K562 (cell line): ENCODE measurements around the gene RABL2B. TPM values are rescaled to one million over a fixed set of nuclear protein-coding genes. Genes with fewer than 3 reads are reported as not detected.

Experiments
- ATAC-seq: fragments of 200-7000 bp; cut with Tn5 transposase; 3 replicates; pipeline ENCODE4 v1.9.1; 2020; ENCODE audit warnings: moderate library complexity
- BruUV-seq: library from RNA; stranded (reverse); fragments of 400-500 nt; replicated peaks from 2 replicates; lab custom pipeline; 2021; lab: Mats Ljungman, UMichigan
- CTCF ChIA-PET: fragments of 300-600 bp; formaldehyde crosslinking; extraction: SDS; loops from one replicate; lab custom pipeline; 2021; ENCODE audit warnings: low intra/inter-chr PET ratio; lab: Yijun Ruan, JAX
- POLR2A ChIA-PET: fragments of 300-600, 350-650 bp; sonication (Branson Sonifier 250); formaldehyde crosslinking; extraction: SDS; loops from one replicate; lab custom pipeline; 2021; ENCODE audit warnings: antibody characterized with exemption, inconsistent platforms; lab: Yijun Ruan, JAX
- DNase-seq, 4 experiments: peaks; one replicate each; pipeline versions ENCODE4 v3.0.0 to v3.0.0-alpha.2; 2011 to 2018; ENCODE audit warnings: low spot score in 3 of 4, mixed read lengths in 3 of 4; ENCODE audit errors: extremely low read depth in 1 of 4
- FAIRE-seq: peaks from 2 replicates; lab custom pipeline; 2011; peaks lifted over from hg19 to GRCh38; lab: Jason Lieb, UNC
- H2AFZ ChIP-seq: 2 replicates; pipeline ENCODE4 v1.6.0; 2011; ENCODE audit warnings: low read depth, low read length, control low read depth, inconsistent platforms
- H3K27ac ChIP-seq: fragments of 200-600 bp; 3 replicates; pipeline ENCODE4 v1.8.0; 2011; ENCODE audit warnings: low read depth, mild to moderate bottlenecking, control low read depth, inconsistent platforms, low read length, moderate library complexity, mixed read lengths; ENCODE audit errors: extremely low read depth
- H3K27me3 ChIP-seq, 2 experiments: fragments of 300-600 bp in 1 of 2; 2 replicates in 1 of 2; 3 replicates in 1 of 2; pipeline versions ENCODE4 v1.6.0 to v1.8.0; 2011; ENCODE audit warnings: inconsistent platforms in 2 of 2, low read length in 2 of 2, mild to moderate bottlenecking in 1 of 2, mixed read lengths in 1 of 2, moderate library complexity in 1 of 2; ENCODE audit not compliant: control insufficient read depth in 2 of 2, insufficient read depth in 2 of 2
- H3K36me3 ChIP-seq: fragments of 300-600 bp; 3 replicates; pipeline ENCODE4 v1.8.0; 2011; ENCODE audit warnings: mild to moderate bottlenecking, low read length, inconsistent platforms; ENCODE audit not compliant: control insufficient read depth, insufficient read depth
- H3K4me1 ChIP-seq, 2 experiments: fragments of 200-600 bp in 1 of 2; replicated peaks in 1 of 2; 2 replicates in 1 of 2; 3 replicates in 1 of 2; pipeline versions ENCODE4 v1.5.1 to v1.8.0; 2011; ENCODE audit warnings: inconsistent platforms in 2 of 2, low read length in 2 of 2, mild to moderate bottlenecking in 1 of 2, mixed read lengths in 1 of 2, moderate library complexity in 1 of 2; ENCODE audit not compliant: control insufficient read depth in 2 of 2, insufficient read depth in 2 of 2
- H3K4me2 ChIP-seq: 2 replicates; pipeline ENCODE4 v1.6.1; 2011; ENCODE audit warnings: low read length, control low read depth, inconsistent platforms, mixed read lengths; ENCODE audit not compliant: insufficient read depth
- H3K4me3 ChIP-seq: fragments of 200-600 bp; sonication (generic), shearing (Covaris generic); 2 replicates; pipeline ENCODE4 v1.5.1; 2016; ENCODE audit warnings: control low read depth, inconsistent platforms
- H3K79me2 ChIP-seq: fragments of 200-600 bp; 3 replicates; pipeline ENCODE4 v1.8.0; 2011; ENCODE audit warnings: low read length, inconsistent platforms; ENCODE audit not compliant: control insufficient read depth, insufficient read depth
- H3K9ac ChIP-seq, 2 experiments: 2 replicates each; pipeline versions ENCODE4 v1.6.0 to v1.6.1; 2011; ENCODE audit warnings: low read depth in 2 of 2, low read length in 2 of 2, control low read depth in 1 of 2, inconsistent platforms in 1 of 2, mild to moderate bottlenecking in 1 of 2, mixed read lengths in 1 of 2; ENCODE audit not compliant: insufficient read depth in 1 of 2
- H3K9me1 ChIP-seq: one replicate; pipeline ENCODE4 v1.6.0; 2011; ENCODE audit warnings: inconsistent platforms, mild to moderate bottlenecking, low read length, moderate library complexity; ENCODE audit not compliant: control insufficient read depth, insufficient read depth
- H3K9me3 ChIP-seq: replicated peaks from 2 replicates; pipeline ENCODE4 v1.5.1; 2011; ENCODE audit warnings: low read depth, low read length, inconsistent platforms; ENCODE audit not compliant: control insufficient read depth, insufficient read depth
- H4K20me1 ChIP-seq: replicated peaks from 2 replicates; pipeline ENCODE4 v1.6.1; 2011; ENCODE audit warnings: low read length, inconsistent platforms, mixed read lengths; ENCODE audit not compliant: control insufficient read depth, insufficient read depth
- CXXC5 ChIP-seq: fragments of 250-450 bp; sonication (Bioruptor Pico); IDR thresholded peaks from 2 replicates; pipeline ENCODE4 v1.8.0; 2022; ENCODE audit warnings: inconsistent platforms, mild to moderate bottlenecking, moderate library complexity
- DMBX1 ChIP-seq: fragments of 250-450 bp; sonication (Bioruptor Pico); IDR thresholded peaks from 2 replicates; pipeline ENCODE4 v1.8.0; 2022; ENCODE audit warnings: inconsistent platforms, mild to moderate bottlenecking, moderate library complexity, borderline replicate concordance
- E2F8 ChIP-seq: fragments of 450-650 bp; IDR thresholded peaks from 2 replicates; pipeline ENCODE4 v1.7.1; 2018; ENCODE audit warnings: mild to moderate bottlenecking, low read depth; ENCODE audit not compliant: partially characterized antibody
- HSF4 ChIP-seq: fragments of 250-450 bp; sonication (Bioruptor Pico); IDR thresholded peaks from 2 replicates; pipeline ENCODE4 v2.1.2; 2022; ENCODE audit warnings: mild to moderate bottlenecking, moderate library complexity, borderline replicate concordance
- MAFK ChIP-seq: IDR thresholded peaks from 2 replicates; pipeline ENCODE4 v1.6.1; 2011; ENCODE audit warnings: low read length, improper control_type of control experiment
- MNT ChIP-seq, 2 experiments: fragments of 450-650 bp; conservative IDR thresholded peaks; 2 replicates each; pipeline ENCODE4 v1.6.1; 2017; ENCODE audit warnings: mild to moderate bottlenecking in 2 of 2, moderate library complexity in 2 of 2
- NEUROD1 ChIP-seq: fragments of 150-350 bp; IDR thresholded peaks from 2 replicates; pipeline ENCODE4 v1.6.1; 2014; ENCODE audit warnings: borderline replicate concordance, low read length, low read depth; ENCODE audit not compliant: partially characterized antibody
- NR2F6 ChIP-seq: fragments of 450-650 bp; formaldehyde crosslinking; IDR thresholded peaks from 2 replicates; pipeline ENCODE4 v1.4.0; 2020; ENCODE audit warnings: mild to moderate bottlenecking
- SPI1 ChIP-seq: IDR thresholded peaks from 2 replicates; pipeline ENCODE4 v1.6.1; 2011; ENCODE audit warnings: low read depth, low read length, control low read depth, borderline replicate concordance
- TAF15 ChIP-seq: fragments of 200-400 bp; formaldehyde crosslinking; IDR thresholded peaks from 2 replicates; pipeline ENCODE4 v1.6.1; 2017; ENCODE audit warnings: mild to moderate bottlenecking, low read depth, low read length, moderate library complexity
- TBP ChIP-seq: optimal IDR thresholded peaks from 2 replicates; pipeline ENCODE3; 2011; ENCODE audit warnings: low read depth, low read length, improper control_type of control experiment
- ZBTB8A ChIP-seq: fragments of 450-650 bp; IDR thresholded peaks from 2 replicates; pipeline ENCODE4 v1.6.1; 2018; ENCODE audit warnings: mild to moderate bottlenecking, moderate library complexity; ENCODE audit not compliant: partially characterized antibody
- ZNF184 ChIP-seq: sonication (generic); formaldehyde crosslinking; IDR thresholded peaks from 2 replicates; pipeline ENCODE4 v1.5.0; 2020; ENCODE audit warnings: missing genetic modification reagents
- ZNF589 ChIP-seq: fragments of 200-800 bp; sonication (Bioruptor generic); IDR thresholded peaks from 2 replicates; pipeline ENCODE4 v1.6.1; 2016; ENCODE audit warnings: low read depth, missing genetic modification characterization, missing compliant biosample characterization
- WGBS: fragments of 100-300 bp; shearing (Covaris generic); methylation state at CpG from one replicate; pipeline ENCODE4 v1.1.6; 2016; ENCODE audit warnings: low coverage, mixed read lengths; ENCODE audit not compliant: insufficient coverage; ENCODE audit errors: missing lambda C conversion rate; 5-methylcytosine and 5-hydroxymethylcytosine counted together
- in situ Hi-C: fragments of 300-500 bp; cut with MboI; formaldehyde crosslinking; loops from 4 replicates; pipeline ENCODE4 v1.15.0; 2018; ENCODE audit warnings: inconsistent platforms, mixed read lengths
- intact Hi-C: fragments of 100-400 bp; cut with micrococcal nuclease; formaldehyde crosslinking; loops from 2 replicates; pipeline ENCODE4 v1.14.2; 2022
- polyA plus RNA-seq, 8 experiments: library from polyadenylated mRNA; depleted of rRNA in 4 of 8; stranded (reverse) in 5 of 8; unstranded in 3 of 8; fragments of >200 nt; fragmentation: Nextera tagmentation in 2 of 8; fragmentation: Illumina TruSeq in 1 of 8; extraction: Ambion mirVana in 2 of 8; extraction: Trizol in 1 of 8; gene quantifications; 2 replicates each; pipeline versions ENCODE4 v1.2.1 to v1.2.3, GENCODE V29; 2011 to 2014; ENCODE audit warnings: inconsistent platforms in 1 of 8, missing spikeins in 1 of 8
- total RNA-seq, 7 experiments: library from RNA; depleted of rRNA in 6 of 7; stranded (reverse); fragments of >200 nt in 6 of 7; fragmentation: Illumina TruSeq in 2 of 7; extraction: Trizol in 2 of 7; gene quantifications; 2 replicates each; pipeline versions ENCODE4 v1.2.1 to v1.2.3, GENCODE V29; 2011 to 2021; ENCODE audit warnings: low replicate concordance in 1 of 7

The RABL2B gene
- total and polyA plus RNA-seq, 9 of the 15 experiments (the other 6 are each of a cell fraction or from before 2014, with no cell fraction given), result 0.76 to 8.5 (median 3.6) TPM

- TF ChIP-seq MNT (conservative IDR thresholded peaks at IDR 0.05), result no peak
- TF ChIP-seq SPI1, result no peak
- no peak for TF ChIP-seq ZNF589 (CRISPR knock-in tag)
- TF ChIP-seq HSF4, result no peak
- TF ChIP-seq TAF15, result no peak
- TF ChIP-seq, all 486 proteins: peak for 0
Observed at GRCh38 chr22:50725597-50725996, 57.8 kb downstream of the RABL2B start (continued).

- peaks cover 14 to 56% of the 10 kb centered on the region in 2 experiments; a peak in 3 of 5 replicates for H3K27me3 ChIP-seq
- no TSS peak for BruUV-seq
- TF ChIP-seq TAF15 (no peak), ZNF184 (CRISPR knock-in tag) (no peak), CXXC5 (CRISPR knock-in tag) (no peak), ZBTB8A (no peak), DMBX1 (CRISPR knock-in tag) (no peak), NEUROD1 (no peak), NR2F6 (no peak), TBP (no peak), E2F8 (no peak), MAFK (no peak)
Observed at GRCh38 chr22:50724616-50725015, 58.8 kb downstream of the RABL2B start.

More at GRCh38 chr22:50724616-50725015, 58.8 kb downstream of the RABL2B start:
- in situ Hi-C loops, result no loop called here
- no peak for ATAC-seq
- Histone ChIP-seq H3K4me1 (0 out of 5 replicates have a peak, but pooled peaks cover 0 to 3% of the 10 kb centered on the region in 2 experiments), H3K9ac (no peak overlapping the region), H3K9me1 (no peaks in the 10 kb centered on the region), H3K36me3 (no peaks in the 10 kb centered on the region), H3K9me3 (no peaks in the 10 kb centered on the region), H2AFZ (no peak overlapping the region), H3K4me3 (no peak overlapping the region), H3K79me2 (no peaks in the 10 kb centered on the region), H3K4me2 (no peak overlapping the region), H3K27ac (no peak overlapping the region), H4K20me1 (no peaks in the 10 kb centered on the region)
- no peak for FAIRE-seq
- intact Hi-C loops, result no loop called here
- WGBS, result 3% methylated on average over 8 of the region's 8 CpGs
- ChIA-PET CTCF (no interaction called here), POLR2A (interaction anchor here (0.7 kb wide), 1 partner anchor 146 kb away, joined by 3 read pairs; no protein-coding TSS in a partner anchor)
- DNase-seq, result no peak
